ENCODE data around the gene KDM4F. TPM values are rescaled to one million over a fixed set of nuclear protein-coding genes. Genes with fewer than 3 reads are reported as not detected.

Gene KDM4F
- total RNA-seq, 1 donor from 2014 or later, result not detected

DNA sequence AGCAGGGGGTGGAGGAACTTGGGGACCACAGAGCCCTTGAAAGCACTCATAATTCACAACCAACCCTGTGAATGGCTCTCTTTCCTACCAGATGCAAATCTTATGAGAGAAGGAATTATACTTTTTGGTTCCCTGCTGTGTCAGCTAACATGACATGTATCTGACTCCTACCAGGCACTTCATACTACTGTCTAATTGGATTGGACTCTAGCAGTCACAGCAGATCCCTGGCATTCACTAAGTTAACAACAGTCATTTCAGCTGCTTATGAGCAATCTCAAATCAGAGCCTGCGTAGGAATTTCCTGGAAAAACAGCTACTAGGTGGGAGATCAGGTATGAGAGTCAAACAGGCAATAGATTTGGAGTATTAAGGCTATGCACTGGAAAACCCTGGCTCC lies 29.3 kb downstream of the KDM4F start:
- Mint-ChIP-seq H3K4me1 (peaks cover 21% of the 10 kb centered on the region), H3K27me3 (ENCODE audit: low read depth) (no peaks in the 10 kb centered on the region), H3K9me3 (no peaks in the 10 kb centered on the region), H3K27ac (ENCODE audit: unreplicated experiment) (no peak overlapping the region), H3K4me3 (no peak overlapping the region), H3K36me3 (ENCODE audit: low read depth) (no peaks in the 10 kb centered on the region)
- TF ChIP-seq, protein P1, sequence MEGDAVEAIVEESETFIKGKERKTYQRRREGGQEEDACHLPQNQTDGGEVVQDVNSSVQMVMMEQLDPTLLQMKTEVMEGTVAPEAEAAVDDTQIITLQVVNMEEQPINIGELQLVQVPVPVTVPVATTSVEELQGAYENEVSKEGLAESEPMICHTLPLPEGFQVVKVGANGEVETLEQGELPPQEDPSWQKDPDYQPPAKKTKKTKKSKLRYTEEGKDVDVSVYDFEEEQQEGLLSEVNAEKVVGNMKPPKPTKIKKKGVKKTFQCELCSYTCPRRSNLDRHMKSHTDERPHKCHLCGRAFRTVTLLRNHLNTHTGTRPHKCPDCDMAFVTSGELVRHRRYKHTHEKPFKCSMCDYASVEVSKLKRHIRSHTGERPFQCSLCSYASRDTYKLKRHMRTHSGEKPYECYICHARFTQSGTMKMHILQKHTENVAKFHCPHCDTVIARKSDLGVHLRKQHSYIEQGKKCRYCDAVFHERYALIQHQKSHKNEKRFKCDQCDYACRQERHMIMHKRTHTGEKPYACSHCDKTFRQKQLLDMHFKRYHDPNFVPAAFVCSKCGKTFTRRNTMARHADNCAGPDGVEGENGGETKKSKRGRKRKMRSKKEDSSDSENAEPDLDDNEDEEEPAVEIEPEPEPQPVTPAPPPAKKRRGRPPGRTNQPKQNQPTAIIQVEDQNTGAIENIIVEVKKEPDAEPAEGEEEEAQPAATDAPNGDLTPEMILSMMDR (conservative IDR thresholded peaks at IDR 0.05), result no peak
- no peak for DNase-seq (ENCODE audit: low read depth, low spot score)

DNA sequence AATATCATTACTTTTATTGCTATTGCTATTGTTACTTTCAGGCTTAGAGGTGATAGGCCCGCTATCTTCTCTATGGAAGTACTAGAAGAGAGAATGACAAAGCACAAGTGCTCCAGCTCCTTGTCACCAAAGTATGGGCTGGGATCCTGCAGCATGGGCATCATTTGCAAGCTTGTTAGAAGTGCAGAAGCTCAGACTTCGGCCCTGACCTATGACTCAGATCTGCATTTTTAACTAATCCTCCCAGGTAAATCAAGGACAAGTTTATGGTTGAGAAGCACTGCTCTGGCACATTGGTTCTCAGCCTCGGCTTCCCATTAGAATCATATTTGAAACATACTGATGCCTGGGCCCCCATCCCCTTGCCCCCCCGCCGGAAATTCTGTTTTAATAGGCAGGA lies 31.8 kb downstream of the KDM4F start:
- H3K27me3 Mint-ChIP-seq (ENCODE audit: low read depth), result no peaks in the 10 kb centered on the region
- H3K36me3 Mint-ChIP-seq (ENCODE audit: low read depth), result no peaks in the 10 kb centered on the region
- no peak overlapping the region for H3K27ac Mint-ChIP-seq (ENCODE audit: unreplicated experiment)
- peaks cover 21% of the 10 kb centered on the region for H3K4me1 Mint-ChIP-seq
- no peaks in the 10 kb centered on the region for H3K9me3 Mint-ChIP-seq
- no peak overlapping the region for H3K4me3 Mint-ChIP-seq
- TF ChIP-seq, protein P1 (conservative IDR thresholded peaks at IDR 0.05), result no peak
- DNase-seq (ENCODE audit: low read depth, low spot score), result no peak

DNA sequence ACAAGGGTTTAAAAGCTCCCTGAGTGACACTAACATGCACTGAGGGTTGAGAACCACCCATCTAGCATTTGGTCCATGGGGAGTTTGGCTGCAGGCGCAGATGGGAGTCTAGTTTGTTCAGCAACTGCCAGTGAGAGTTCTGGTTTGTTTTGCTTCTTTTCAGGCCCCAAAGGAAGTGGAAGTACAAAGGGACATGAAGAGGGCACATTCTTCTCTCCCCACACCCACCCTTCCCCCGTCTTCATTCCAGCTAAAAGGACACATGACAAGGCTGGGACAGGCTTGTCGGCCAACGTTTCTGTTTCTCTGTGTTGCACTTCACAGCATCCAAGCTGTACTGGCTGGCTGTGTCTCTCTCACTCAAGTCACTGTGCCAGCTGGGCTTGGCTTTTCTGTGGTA lies 32.2 kb downstream of the KDM4F start:
- Mint-ChIP-seq H3K9me3 (no peaks in the 10 kb centered on the region), H3K4me1 (peaks cover 21% of the 10 kb centered on the region), H3K4me3 (peak overlapping the region; percentile 17), H3K27me3 (ENCODE audit: low read depth) (no peaks in the 10 kb centered on the region), H3K27ac (ENCODE audit: unreplicated experiment) (peak overlapping the region; percentile 93), H3K36me3 (ENCODE audit: low read depth) (no peaks in the 10 kb centered on the region)
- TF ChIP-seq, protein P1 (conservative IDR thresholded peaks at IDR 0.05), result no peak
- DNase-seq (ENCODE audit: low read depth, low spot score), result no peak

DNA sequence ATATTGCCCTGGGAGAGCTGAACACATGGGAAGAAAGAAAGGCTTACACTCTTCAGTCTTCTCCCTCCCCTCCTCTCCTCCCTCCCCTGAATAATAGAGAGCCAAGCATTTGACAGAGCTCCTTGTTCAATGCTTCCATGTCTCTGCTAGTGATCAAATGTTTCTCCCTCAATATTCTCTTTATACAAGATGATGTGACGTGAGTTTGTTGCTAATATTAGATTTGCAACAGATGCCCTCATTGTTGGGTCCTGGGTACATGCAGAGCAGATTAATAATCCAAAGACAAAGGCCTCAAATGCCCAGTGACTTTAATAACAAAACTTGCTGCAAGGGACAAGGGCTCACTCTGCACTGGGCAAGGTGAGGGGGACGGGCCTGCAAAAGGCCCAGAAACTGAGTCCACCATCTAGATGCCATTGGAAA lies 33.4 kb downstream of the KDM4F start:
- H3K4me1 Mint-ChIP-seq, result peaks cover 21% of the 10 kb centered on the region
- H3K27me3 Mint-ChIP-seq (ENCODE audit: low read depth), result no peaks in the 10 kb centered on the region
- TF ChIP-seq, protein P1 (conservative IDR thresholded peaks at IDR 0.05), result no peak
- peak overlapping the region; percentile 13 for H3K27ac Mint-ChIP-seq (ENCODE audit: unreplicated experiment)
- H3K9me3 Mint-ChIP-seq, result no peaks in the 10 kb centered on the region
- no peaks in the 10 kb centered on the region for H3K36me3 Mint-ChIP-seq (ENCODE audit: low read depth)
- no peak overlapping the region for H3K4me3 Mint-ChIP-seq
- no peak for DNase-seq (ENCODE audit: low read depth, low spot score)

DNA sequence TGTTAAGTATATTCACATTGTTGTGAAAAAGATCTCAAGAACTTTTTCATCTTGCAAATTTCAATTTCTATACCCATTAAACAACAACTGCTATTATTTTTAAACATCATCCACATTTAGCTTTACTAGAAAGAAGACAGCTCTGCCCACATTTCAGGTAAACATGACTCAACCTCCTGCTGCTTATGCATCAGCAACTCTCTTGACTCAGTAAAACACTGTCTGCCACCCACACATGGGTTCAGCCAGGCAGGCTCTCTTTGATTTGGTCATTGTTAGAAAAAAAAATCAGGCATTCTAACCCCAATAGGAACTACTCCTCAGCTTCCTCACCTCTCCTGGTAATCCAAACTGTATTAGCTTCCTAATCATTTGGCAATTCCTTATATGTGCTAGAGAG lies 35.3 kb downstream of the KDM4F start:
- TF ChIP-seq, protein P1 (conservative IDR thresholded peaks at IDR 0.05), result no peak
- no peak for DNase-seq (ENCODE audit: low read depth, low spot score)
- Mint-ChIP-seq H3K27ac (ENCODE audit: unreplicated experiment) (no peak overlapping the region), H3K4me1 (peaks cover 29% of the 10 kb centered on the region), H3K27me3 (ENCODE audit: low read depth) (no peaks in the 10 kb centered on the region), H3K4me3 (no peak overlapping the region), H3K36me3 (ENCODE audit: low read depth) (no peaks in the 10 kb centered on the region), H3K9me3 (no peaks in the 10 kb centered on the region)

Data from neural crest cell (in vitro differentiated cells).